NCI-H446 (cell line): ENCODE data around the gene NCL.
"Not testable (repeated sequence)": the region's sequence is repeated elsewhere in the genome, so short reads cannot be mapped to it uniquely, and the experiment has no call there.

ENCODE experiments used
- DNase-seq, 2 experiments: peaks; one replicate each; lab custom pipeline; 2025; lab: John Stamatoyannopoulos, UW

Gene NCL

DNA sequence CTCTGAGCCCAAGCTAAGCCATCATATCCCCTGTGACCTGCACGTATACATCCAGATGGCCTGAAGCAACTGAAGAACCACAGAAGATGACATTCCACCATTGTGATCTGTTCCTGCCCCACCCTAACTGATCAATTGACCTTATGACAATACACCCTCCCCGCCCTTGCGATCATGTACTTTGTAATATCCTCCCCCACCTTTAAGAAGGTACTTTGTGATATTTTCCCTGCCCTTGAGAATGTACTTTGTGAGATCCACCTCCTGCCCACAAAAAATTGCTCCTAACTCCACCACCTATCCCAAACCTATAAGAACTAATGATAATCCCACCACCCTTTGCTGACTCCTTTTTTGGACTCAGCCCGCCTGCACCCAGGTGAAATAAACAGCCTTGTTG is 33.8 kb downstream of the NCL start:
- DNase-seq: not testable (repeated sequence)

DNA sequence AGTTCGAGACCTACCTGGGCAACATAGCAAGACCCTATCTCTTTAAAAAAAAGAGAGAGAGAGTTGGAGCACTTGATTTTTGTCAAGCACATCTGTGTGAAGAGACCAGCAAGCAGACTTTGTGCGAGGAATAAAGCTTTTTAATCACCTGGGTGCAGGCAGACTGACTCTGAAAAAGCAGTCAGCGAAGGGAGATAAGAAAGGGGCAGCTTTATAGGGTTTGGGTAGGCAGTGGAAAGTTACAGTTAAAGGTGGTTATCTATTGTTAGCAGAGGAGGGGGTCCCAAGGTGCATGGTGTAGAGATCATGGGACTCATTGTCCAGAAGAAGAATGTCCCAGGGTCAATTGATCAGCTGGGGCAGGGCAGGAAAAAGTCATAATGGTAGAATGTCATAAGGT is 34.4 kb downstream of the NCL start:
- DNase-seq: no peak

DNA sequence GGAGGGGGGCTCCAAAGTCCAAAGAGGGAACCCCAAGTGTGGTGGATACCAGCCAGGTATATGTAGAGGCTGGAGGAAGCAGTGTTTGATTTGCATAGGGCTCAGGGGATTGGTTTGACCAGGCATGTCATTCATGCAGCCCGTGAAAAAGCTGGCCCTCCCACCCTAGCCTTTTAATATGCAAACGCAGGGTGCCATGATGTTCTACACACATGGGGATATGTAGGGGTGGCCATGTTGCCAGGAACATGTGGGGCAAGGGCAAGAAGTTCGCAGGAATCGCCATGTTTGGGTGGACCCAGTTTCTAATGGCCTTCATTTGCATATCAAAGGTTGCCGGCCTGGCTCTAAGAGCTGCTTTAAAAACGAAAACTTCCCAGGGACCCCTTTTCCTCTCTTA is 35.1 kb downstream of the NCL start:
- no peak for DNase-seq

DNA sequence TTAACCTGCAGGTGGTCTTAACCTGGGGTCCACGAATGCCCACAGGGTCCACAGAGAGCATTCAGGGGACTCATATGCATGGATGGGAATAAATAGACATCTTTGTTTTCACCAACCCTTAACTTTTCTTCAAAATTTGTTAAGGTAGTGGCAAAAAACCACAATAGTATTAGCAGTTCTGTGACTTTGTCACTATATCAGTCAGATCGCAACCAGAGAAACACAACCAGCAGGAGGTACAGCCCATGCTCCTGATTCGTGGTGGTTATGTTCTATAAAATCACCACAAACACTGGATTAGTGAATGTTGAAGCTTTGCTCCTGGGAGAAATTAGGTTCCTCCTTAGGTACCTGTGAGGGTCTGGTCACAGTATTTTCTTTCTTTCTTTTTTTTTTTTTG is 37.2 kb downstream of the NCL start:
- DNase-seq: no peak

DNA sequence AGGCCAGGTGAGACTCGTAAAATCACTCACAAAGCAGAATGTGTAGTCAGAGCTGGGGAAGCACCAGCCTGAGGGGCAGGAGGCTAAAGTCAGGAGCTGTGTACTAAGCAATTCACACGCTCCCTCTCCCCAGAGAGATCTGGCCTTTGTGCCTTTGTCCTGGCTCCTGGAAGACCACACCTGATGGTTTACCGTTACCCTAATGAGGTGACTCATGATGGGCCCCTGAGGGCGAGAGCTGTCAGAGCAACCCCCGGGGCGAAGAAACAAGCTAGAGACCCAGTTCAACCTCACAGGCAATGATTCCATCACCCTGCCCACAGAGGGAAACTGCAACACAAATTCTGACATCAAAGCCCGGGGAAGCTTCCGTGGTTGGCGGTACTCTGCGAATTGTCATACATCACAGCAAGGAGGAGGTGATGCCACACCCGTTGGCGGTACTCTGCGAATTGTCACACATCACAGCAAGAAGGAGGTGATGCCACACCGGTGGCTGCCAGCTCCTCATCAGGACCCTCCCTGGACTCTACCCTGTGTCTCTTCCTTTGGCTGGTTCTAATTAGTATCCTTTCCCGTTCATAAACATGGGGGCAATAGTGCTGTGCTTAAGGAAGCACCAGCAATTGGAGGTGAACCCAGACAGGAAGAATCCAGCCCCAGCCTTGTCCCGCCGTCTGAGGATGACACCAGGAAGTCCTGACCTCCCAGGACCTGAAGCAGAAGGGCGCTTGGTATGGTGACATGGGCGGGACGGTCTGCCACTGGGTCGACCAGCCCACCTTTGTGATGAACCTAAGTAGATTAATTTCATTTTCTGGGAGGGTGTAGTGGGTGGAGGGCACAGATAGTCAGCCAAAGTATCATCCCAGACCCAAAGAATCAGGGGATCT is 38.2 kb downstream of the NCL start:
- no peak for DNase-seq

DNA sequence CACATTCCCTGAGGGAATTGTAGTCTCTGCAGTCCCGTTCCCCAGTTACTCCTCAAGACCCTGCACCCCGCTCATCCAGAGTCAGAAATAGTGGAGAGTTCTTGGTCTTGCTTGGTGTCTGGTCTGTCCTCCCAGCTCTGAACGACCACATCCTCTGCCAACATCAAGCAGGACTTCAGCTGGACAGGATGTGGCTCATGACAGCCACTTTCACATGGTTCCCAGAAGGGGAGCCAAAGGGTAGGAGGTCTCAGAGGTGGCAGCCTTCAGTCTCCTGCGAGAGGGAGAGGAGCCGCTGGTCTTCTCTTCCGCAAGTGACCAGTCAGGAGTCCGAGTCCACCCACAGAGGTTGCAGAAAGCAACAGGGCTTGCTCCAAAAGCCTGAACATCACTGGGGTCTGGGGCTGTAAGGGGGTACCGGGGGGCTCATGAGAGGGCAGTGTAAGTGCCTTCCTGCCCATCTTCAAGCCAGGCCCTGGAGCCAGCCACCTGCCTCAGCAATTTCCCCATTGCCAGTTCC is 38.9 kb downstream of the NCL start:
- no peak for DNase-seq

DNA sequence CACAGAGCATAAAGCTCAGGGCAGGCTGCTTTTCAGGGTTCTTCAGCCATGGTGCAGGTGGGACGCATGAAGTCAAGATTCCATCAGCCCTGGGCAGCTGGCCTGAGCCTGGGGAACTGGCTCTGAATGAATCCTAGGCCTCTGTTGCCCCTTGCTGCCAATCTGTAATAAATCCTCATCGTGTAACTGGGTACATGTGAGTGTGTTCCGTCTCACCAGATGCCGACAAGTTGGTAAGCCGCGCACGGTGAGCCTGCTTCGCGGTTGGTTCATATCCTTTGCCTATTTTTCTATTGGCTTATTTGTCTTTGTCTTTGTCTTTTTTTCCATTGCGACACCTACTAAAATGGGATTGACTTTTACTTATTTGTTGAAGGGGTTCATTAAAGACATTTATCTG is 41.1 kb downstream of the NCL start:
- DNase-seq: no peak

DNA sequence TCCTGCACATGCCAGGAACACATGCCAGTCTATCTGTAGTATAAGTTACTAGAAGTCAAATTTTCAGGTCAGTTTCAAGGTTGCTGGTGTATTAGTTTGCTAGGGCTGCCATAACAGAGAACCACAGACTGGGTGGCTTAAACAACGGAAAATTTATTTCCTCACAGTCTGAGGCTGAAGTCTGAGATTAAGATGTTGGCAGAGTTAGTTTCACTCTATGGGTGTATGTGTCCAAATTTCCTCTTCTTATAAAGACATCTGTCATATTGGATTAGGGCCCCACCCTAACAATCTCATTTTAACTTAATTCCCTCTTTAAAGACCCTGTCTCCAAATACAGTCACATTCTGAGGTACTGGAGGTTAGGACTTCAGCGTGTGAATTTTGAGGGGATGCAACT is 42.2 kb downstream of the NCL start:
- no peak for DNase-seq

DNA sequence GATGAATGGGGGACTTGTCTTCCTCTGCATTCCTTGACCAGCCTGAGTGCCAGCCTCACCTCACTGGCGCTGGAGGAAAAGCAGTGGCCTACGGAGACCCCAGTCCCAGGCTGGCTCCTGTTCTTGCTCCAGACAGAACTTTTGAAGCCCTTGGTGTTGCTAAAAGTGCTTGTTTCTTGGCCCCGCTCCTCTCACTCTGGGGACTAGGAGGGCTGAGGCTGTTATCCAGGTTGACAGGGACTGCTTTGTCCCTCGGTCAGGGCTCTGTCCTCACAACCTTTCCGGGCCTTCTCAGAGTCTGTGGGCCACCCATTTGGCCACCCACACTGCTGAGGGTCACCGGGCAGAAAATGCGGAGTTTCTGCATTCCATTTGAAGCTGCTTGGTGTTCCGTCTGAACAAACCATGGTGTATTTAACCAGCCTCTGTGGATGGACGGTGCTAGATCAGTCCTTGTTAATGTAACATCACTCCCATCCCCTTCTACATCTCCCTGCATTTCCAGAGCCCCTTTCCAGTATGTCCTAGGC is 43.2 kb downstream of the NCL start:
- no peak for DNase-seq

DNA sequence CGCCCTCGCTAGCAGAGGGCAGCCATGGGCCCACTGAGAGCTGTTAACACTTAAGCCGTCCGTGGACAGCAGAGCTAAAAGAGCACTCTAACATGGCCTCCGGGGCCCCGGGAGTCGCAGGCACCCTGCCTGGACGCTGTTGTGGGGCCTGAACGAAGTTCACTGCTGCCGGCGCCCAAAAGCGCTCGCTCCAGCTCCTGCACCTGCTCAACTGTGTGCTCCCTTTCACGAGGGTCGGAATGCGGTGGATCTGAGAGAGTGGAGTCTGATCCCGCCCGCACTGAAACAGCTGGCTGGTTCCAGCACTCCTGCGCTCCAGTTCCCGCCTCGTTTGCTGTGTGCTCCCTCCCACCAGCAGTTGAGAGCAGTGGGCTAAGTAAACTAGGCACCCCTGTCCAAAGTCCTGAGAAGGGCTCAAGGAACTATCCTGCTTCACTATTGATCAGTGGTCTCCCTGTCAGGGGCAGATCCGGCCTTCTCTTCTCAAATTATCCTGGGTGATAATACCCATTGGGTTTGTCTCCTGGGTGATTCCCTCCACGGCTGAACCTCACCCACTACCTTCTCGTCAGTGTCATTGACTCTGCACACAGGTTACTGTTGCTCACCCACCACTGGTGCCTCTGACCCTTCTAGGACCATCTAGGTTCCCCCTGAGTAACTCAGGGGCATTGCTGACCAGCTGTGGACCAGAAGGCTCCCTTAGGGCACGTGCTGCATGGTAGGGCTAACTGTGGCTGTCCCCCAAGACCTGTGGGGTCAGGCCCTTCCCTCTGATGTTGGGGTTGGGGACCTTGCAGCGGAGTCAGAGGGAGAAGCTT is 45.3 kb downstream of the NCL start:
- no peak for DNase-seq

DNA sequence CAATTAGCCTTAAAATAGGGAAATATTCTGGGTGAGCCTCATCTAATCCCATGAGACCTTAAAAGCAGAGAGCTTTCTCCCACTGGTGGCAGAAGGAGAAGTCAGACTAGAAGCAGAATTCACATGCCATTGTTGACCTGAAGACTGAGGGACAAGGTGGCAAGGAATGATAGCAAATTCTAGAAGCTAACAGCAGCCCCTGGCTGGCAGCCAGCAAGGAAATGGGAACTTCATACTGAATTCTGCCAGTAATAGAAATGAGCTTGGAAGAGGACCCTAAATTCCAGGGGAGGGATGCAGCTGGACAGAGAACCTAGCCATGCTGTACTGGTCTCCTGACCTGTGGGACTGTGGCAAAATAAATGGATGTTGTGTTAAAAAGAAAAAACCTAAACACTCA is 49.3 kb downstream of the NCL start:
- no peak for DNase-seq

DNA sequence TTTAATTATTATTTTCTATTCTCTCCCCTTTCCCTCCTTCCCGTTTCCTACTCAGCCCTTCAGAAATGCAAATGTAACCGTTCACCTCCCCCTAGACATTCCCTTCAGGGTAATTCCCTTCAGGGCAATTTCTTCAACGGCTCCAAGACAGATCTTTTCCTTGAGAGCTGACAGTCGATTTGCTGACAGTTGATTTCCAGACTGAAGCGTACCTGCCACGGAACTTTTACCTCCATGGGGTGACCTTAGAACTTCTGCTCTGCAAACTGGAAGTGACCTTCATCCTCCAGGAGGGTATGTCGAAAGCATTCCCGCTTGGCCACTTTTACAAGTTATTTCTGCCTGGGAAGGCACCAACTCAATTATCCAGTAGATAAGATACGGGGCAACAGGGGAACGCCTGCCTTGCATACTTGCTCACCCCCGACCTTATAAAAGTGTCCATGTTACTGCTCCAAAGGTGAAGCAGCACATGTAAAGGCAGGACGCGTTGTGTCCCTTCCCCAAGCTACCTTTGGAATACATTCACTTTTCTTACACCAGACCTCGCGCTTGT is 50.3 kb downstream of the NCL start:
- no peak for DNase-seq

DNA sequence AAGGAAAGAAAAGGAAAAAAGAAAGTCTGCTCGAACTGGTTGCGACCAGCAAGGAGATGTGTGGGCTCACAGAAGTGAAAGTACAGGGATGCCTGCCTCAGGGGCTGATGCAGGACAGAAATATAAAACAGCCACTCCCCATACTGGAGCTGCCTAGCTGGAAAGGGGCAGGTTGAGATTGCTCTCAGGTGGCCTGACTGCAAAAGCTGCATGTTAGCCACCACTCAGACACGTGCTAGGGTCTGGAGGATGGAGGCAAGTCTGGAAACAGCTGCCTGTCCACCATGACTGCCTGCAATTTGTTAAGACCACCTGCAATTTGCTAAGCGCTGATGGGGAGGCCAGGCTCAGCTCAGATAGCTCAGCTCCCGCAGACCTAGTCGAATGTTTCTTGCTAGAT is 50.8 kb downstream of the NCL start:
- no peak for DNase-seq

DNA sequence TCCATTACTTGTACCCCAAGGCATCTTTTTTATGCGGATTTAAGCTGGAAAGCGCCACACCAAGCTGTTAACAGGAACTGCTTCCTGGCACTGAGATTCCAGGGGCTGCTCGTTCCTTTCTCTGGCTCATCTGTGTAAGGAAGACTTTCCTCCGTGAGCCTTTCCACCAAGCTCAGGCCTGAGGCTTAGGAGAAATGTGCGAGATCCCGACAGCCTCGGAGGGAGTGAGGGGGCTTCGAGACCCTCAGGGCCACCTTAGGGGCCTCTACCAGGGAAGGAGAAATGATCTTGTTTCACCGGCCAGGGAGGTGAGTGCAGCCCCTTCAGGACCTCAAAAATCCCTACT is 51.7 kb downstream of the NCL start:
- DNase-seq: no peak

DNA sequence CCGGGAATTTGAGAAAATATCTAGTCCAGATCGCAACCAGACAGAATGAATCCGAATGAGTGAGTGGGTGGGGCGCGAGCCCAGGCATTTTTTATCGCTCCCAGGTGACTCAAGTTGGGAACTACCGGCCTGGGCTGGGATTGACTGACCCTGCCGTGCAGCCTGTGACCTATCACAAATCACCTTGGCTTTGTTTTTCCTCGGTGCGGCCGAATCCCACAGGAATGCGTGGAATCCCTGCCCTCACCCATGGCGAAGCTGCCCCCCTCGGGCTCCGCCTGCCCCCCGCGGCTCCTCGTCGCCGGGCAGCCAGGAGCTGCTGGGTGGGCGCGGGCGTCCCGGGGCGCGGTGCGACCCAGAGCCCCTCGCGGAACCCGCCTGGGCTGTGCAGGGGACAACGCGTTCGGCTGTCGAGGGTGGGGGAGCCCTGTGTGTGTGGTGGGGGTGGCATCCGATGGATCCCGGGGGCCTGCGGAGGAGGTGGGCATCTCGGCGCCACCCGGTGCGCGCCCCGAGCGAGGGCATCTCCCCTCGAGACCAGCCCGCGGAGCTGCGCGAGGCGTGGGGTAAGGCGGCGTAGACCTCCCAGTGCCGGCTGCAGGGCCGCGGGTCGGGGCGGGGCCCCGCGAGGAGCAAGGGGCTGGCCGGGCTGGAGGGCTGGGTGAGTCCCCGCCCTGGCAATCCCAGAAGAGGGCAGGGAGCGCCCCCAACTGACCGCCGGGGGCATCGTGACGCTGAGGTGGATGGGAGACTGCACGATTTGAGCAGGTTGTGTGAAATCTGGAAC is 52.3 kb downstream of the NCL start:
- peak in 1 of 2 experiments; percentile 14 for DNase-seq

DNA sequence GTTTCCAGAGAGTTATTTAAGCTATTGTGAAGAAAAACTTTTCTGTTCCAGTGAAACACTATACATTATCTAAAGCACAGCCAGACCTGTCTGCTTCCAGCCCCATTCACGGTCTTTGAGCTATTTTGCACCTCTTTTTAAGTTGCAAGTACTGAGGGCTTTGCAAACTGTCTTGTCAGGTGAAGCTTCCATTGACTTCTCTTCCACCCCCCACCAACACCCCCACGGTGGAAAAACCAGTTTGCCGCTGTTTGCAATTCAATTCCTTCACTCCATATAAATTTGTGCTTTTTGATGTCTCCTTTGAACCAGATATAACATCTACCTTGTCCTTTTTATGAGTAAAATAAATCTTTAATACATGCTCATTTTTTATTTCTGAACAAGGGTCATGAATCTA is 53.0 kb downstream of the NCL start:
- DNase-seq: no peak

DNA sequence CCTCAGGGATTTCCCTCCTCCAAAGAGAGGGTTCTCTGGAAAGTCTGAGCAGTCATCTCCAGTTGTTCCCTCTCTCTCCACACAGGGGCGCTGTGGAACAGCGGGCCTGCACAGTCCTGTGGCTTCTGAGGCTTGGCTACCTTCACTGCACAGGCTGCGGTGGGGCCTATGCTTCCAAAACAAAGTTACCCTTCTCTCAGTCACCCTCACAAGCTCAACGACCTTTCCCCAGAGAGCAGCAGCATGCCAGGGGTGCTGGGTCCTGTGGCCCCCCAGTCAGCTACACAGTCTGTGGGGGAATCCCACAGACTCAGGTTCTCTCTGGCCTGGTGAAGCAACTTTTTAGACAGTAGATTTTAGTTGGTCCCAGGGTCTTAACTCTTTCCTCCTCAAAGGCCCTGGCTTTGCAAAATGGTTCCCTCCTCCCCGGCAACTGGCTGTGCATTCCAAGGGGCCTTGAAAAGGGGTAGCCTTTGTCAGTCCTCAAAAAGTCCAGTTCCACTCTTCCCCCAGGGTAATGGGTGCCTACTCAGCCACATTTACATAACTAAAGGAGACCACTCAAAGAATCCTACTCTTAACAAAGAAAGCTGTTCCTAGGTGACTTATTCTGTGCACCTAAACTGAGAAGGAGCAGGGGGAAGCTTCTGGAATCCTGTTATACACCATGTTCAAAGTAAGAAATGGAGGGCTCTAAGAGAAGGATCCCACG is 53.8 kb downstream of the NCL start:
- no peak for DNase-seq

DNA sequence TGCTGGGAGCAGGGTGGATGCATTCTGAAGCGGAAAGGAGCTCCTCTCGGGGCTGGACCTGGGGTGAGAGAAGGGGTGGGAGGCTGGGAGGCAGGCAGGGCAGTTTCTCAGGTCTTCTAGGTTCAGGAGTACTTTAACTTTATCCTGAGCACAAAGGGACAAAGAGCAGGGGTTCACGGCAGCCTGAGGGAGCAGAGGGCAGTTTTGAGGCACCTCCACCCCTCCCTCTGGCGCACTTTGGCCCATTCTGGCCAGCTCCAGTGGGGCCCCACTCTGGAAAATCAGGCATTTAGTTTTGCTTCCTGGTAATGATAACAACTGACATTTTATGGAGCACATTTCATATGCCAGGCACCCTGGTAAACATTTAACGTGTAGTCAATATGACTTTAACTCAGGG is 54.5 kb downstream of the NCL start:
- DNase-seq: no peak

DNA sequence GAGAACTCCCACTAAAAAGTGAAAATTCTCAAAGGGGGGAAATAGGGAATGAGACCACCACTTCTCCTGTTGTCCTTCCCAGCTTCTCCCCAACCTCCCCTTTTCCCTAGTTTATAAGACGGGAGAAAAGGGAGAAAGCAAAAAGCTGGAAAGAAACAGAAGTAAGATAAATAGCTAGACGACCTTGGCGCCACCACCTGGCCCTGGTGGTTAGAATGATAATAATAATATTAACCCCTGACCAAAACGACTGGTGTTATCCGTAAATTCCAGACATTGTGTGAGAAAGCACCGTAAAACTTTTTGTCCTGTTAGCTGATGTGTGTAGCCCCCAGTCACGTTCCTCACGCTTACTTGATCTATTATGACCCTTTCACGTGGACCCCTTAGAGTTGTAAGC is 56.0 kb downstream of the NCL start:
- DNase-seq: not testable (repeated sequence)

DNA sequence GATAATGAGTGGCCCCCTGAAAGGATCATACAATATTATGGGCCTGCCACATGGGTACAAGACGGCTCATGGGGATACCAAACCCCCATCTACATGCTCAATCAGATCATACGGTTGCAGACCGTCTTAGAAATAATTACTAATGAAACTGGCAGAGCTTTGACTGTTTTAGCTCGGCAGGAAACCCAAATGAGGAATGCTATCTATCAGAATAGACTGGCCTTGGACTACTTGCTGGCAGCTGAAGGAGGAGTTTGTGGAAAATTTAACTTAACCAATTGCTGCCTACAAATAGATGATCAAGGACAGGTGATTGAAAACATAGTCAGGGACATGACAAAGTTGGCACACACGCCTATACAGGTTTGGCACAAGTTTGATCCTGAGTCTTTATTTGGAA is 56.6 kb downstream of the NCL start:
- DNase-seq: not testable (repeated sequence)
